HepG2 (cell line): ENCODE results near the gene C10orf71.

ENCODE experiments used
- CTCF ChIP-seq: sonication (generic); formaldehyde crosslinking; IDR thresholded peaks from 2 replicates; pipeline ENCODE4 v1.5.0; 2020; ENCODE audit warnings: mild to moderate bottlenecking, missing genetic modification reagents, moderate library complexity
- FOXP1 ChIP-seq, 2 experiments: fragments of 450-650 bp in 1 of 2; IDR thresholded peaks; 2 replicates each; pipeline ENCODE4 v1.6.1; 2017 to 2018; ENCODE audit warnings: antibody characterized with exemption in 1 of 2
- PAWR ChIP-seq: sonication (generic); formaldehyde crosslinking; IDR thresholded peaks from 2 replicates; pipeline ENCODE4 v1.4.0; 2020; ENCODE audit warnings: missing genetic modification reagents, mild to moderate bottlenecking, borderline replicate concordance
- PHF21A ChIP-seq: sonication (generic); formaldehyde crosslinking; IDR thresholded peaks from 2 replicates; pipeline ENCODE4 v1.5.0; 2020; ENCODE audit warnings: mild to moderate bottlenecking, missing genetic modification reagents
- PHF8 ChIP-seq: sonication (generic); formaldehyde crosslinking; IDR thresholded peaks from 2 replicates; pipeline ENCODE4 v1.5.0; 2020; ENCODE audit warnings: missing genetic modification reagents
- RAD51 ChIP-seq: fragments of 450-650 bp; IDR thresholded peaks from 2 replicates; pipeline ENCODE4 v1.6.1; 2016; ENCODE audit warnings: borderline replicate concordance
- SNAI1 ChIP-seq: sonication (generic); formaldehyde crosslinking; IDR thresholded peaks from 2 replicates; pipeline ENCODE4 v1.5.0; 2020; ENCODE audit warnings: mild to moderate bottlenecking, missing genetic modification reagents, borderline replicate concordance
- ZBTB2 ChIP-seq: sonication (generic); formaldehyde crosslinking; IDR thresholded peaks from 2 replicates; pipeline ENCODE4 v1.8.0; 2022; ENCODE audit warnings: low read depth, missing genetic modification reagents
- ZBTB8A ChIP-seq: sonication (generic); formaldehyde crosslinking; IDR thresholded peaks from 2 replicates; pipeline ENCODE4 v1.4.0; 2020; ENCODE audit warnings: mild to moderate bottlenecking, low read depth, missing genetic modification reagents, borderline replicate concordance
- ZNF251 ChIP-seq: sonication (generic); formaldehyde crosslinking; IDR thresholded peaks from 2 replicates; pipeline ENCODE4 v1.9.0; 2021; ENCODE audit warnings: mild to moderate bottlenecking, missing genetic modification reagents
- ZNF629 ChIP-seq: sonication (generic); formaldehyde crosslinking; conservative IDR thresholded peaks from 2 replicates; pipeline ENCODE4 v1.5.0; 2020; ENCODE audit warnings: missing genetic modification reagents
- ZNF646 ChIP-seq: sonication (generic); formaldehyde crosslinking; IDR thresholded peaks from 2 replicates; pipeline ENCODE4 v1.9.0; 2021; ENCODE audit warnings: mild to moderate bottlenecking, missing genetic modification reagents

- TF ChIP-seq SNAI1 = no peak
- no peak for TF ChIP-seq PHF8 (CRISPR knock-in tag)
- TF ChIP-seq PHF21A (CRISPR knock-in tag) = no peak
- TF ChIP-seq ZBTB8A (CRISPR knock-in tag) = no peak
- no peak for TF ChIP-seq ZBTB2 (CRISPR knock-in tag)
- no peak for TF ChIP-seq ZNF629 (CRISPR knock-in tag)
- no peak for TF ChIP-seq FOXP1 (IDR thresholded peaks at IDR 0.05)
- no peak for TF ChIP-seq FOXP1 (CRISPR knock-in tag; IDR thresholded peaks at IDR 0.05)
- no peak for TF ChIP-seq ZNF646
- no peak for TF ChIP-seq RAD51
- TF ChIP-seq CTCF (CRISPR knock-in tag) = no peak
- no peak for TF ChIP-seq ZNF251 (CRISPR knock-in tag)
- TF ChIP-seq PAWR = no peak
These were observed 5.2 kb downstream of the C10orf71 start for GRCh38 chr10:49304137-49304536.
